D721Med (cell line): ENCODE measurements around the gene MBNL2.

Experiments used
- DNase-seq: peaks from one replicate; pipeline ENCODE4 v3.0.0; 2011; ENCODE audit warnings: low spot score; ENCODE audit not compliant: insufficient read length
- FAIRE-seq: peaks from 2 replicates; lab custom pipeline; 2011; peaks lifted over from hg19 to GRCh38; lab: Jason Lieb, UNC
- TF ChIP-seq, protein P1 (sequence below): IDR thresholded peaks from 2 replicates; pipeline ENCODE4 v1.5.1; 2012; ENCODE audit warnings: mild to moderate bottlenecking, control low read depth; ENCODE audit not compliant: insufficient read depth; ENCODE audit errors: missing control alignments

The MBNL2 gene

DNA sequence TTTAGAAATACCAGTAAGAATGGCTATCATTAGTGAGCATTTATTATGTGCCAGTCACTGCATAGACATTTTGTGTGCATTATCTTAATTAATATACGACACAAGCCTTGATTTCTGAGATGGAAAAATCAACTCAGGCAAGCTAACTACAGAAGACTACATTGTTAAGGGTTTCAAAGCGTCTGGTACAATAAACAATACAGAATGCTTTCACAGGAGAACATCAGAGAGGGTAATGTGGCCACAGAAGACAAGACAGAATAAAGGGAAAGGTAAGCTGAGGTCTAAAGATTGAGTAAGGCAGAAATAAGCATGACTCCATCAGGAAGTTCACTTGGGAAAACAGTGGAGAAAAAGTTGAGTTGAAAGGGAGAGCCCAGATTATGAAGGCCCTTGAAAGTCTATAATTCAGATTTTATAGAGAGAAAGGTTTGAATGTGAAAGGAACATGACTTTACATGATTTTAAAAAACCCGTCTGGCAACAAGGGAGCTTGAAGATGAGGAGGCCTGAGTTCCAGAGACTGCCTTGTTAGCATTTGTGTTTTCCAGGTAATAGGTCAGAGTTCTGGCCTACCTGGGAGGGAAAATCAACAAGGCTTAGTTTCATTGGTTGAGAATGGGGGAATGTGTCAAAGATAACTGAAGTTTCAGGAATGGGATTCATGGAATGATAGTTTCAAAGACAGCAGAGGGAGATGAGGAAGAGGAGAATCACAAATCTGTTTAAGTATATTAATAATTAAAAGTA, 1.8 kb upstream of the MBNL2 start:
- DNase-seq = no peak
- no peak for FAIRE-seq
- TF ChIP-seq, protein P1, sequence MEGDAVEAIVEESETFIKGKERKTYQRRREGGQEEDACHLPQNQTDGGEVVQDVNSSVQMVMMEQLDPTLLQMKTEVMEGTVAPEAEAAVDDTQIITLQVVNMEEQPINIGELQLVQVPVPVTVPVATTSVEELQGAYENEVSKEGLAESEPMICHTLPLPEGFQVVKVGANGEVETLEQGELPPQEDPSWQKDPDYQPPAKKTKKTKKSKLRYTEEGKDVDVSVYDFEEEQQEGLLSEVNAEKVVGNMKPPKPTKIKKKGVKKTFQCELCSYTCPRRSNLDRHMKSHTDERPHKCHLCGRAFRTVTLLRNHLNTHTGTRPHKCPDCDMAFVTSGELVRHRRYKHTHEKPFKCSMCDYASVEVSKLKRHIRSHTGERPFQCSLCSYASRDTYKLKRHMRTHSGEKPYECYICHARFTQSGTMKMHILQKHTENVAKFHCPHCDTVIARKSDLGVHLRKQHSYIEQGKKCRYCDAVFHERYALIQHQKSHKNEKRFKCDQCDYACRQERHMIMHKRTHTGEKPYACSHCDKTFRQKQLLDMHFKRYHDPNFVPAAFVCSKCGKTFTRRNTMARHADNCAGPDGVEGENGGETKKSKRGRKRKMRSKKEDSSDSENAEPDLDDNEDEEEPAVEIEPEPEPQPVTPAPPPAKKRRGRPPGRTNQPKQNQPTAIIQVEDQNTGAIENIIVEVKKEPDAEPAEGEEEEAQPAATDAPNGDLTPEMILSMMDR = no peak

DNA sequence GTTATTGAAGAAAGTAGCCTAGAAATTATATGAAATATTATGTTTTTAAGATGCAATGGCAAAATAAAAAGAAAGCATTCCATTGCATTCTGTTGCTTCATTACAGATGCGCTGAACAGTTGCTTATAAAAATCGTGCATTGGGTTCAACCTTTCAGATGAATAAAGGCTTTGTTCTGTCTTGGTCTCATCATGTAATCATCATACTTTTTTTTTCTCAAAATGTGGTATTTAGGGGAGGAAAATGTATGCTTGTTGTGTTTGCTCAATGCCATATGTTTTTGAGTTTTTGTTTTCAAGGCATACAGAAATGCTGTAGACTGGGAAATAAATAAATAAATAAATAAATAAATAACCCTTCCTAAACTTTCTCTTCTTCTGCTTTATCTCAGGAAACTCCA, 1.1 kb upstream of the MBNL2 start:
- TF ChIP-seq, protein P1 = no peak
- no peak for DNase-seq
- no peak for FAIRE-seq

DNA sequence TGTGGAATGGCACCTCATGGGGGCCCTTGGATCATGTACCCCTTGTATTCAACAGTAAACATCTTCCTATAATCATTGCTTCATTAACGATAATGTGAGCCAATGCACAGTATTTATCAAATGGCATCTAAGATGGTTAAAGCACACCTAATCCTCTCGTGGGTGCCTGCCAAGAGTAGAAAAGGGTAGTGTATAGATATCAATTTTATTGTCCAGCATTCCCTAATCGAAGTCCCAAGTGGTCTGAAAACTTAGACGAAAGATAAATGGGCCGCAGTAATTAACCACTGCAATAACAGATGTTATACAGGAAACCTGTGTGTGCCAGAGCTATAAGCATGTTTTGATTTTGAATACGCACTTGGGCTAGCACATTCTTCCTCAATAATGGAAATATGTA, 667 bp upstream of the MBNL2 start:
- TF ChIP-seq, protein P1 = no peak
- DNase-seq = no peak
- FAIRE-seq = no peak

DNA sequence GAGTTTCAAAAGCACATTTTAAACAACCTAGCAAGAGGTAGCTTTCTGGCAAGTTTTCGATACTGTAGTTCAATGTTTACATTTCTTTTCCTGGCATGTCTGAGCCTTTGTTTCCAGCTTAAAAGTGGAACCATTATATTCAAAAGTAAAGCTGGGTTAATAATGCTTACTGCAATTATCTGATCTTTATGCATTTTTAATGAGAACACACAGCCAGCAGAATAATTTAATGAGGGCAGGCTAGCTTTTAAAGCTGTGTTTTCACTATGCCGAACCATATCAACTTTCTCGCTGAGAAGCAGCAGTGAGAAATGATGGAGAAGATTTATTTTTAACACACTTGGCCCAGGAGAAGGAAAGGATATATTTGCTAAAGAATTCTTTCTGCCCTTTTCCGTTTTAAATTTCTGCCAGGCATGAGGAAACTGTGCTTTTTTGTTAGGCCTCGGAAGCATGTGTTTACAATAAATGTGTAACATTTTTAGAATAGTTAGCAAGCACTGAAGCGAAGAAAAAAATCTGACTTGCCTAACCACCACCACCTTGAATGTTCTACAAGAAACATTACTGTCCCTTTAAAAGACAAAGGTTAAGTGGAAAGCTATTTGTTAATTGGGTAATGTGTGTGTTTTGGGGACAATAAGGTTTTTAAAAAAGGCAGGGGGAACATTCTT, 1.0 kb downstream of the MBNL2 start:
- TF ChIP-seq, protein P1 = no peak
- DNase-seq (no peak), FAIRE-seq (no peak)

DNA sequence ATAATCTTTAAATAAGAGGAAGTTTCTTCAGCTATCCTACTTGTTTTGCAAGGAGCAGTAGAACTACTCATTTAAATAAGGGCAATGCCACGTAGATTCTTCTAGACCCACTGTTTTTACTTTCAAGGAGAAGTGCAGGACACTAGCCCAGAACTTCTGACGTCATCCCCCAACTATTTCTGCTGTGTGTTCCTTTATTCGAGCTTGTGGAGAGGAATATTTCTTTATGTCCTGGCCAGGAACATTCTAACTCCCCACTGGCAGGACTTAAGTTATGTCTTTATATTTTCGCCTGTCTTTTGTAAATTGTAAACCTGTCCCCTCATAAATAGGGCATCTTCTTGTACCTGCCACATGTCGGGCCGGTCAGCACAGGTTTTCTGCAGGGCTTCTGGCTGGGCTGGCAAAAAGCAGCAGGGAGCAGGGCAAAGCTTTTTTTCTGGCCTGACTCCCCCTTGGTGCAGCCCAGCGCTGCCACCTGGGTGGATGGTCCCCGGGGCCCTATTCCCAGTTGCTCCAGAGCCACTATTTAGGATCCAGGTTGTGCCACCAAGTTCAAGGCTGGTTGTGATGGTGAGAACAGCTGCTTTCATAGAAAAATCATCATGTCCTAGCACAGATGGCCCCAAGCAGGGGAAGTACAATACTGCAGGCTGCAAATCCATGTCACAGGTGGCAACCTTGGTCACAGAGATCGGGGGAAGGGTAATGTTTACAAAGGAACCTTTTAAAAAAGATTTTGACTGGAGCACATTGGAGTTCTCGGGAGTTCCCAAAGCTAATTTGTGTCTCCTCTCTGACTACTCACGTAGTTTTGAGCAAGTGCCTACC, 1.8 kb downstream of the MBNL2 start:
- TF ChIP-seq, protein P1 = no peak
- no peak for DNase-seq
- FAIRE-seq = no peak

DNA sequence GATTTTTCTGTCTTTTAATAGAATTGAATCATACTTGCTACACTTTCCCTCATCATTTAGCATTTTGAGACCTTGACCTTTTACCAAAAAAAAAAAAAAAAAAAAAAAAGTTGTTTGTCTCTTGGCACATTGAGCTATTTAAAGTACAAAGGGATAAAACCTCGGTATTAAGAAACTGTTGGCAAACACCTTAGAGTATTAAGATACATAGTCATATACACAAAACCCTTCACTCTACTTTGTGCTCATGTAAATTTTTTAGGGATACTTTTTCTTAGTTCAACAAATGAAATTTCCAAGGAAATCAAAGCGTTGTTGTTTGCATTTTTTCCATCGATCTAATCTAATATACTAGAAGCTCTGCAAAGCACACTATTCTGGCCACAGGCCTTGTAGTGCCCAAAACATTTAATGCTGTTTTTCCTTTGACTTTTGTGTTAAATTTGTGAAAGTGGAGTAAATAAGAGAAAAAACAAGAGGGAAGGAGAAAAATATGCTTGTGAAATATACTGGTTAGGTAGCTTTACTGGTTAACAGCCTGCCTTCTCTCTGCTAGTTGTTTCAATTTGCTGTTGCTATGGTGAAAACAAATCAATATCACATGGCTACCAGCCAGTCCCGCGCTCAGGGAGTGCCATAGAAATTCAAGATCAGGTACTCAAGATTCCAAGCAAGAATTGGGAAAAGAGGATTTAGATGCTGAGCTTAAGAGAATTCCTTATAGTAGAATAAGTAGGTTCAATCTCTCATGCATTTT, 2.6 kb downstream of the MBNL2 start:
- TF ChIP-seq, protein P1 = no peak
- DNase-seq = no peak
- FAIRE-seq = no peak
